B cell (primary cell): Measurements from ENCODE around the gene CYP4A22. TPM values are rescaled to one million over a fixed set of nuclear protein-coding genes. Genes with fewer than 3 reads are reported as not detected.
"Not testable (repeated sequence)": the region's sequence is repeated elsewhere in the genome, so short reads cannot be mapped to it uniquely, and the experiment has no call there.

Experiments used
- ATAC-seq: fragments of 200-7000 bp; cut with Tn5 transposase; one replicate; pipeline ENCODE4 v1.10.0; 2021; ENCODE audit warnings: low read depth, mild to moderate bottlenecking, moderate number of reproducible peaks, moderate library complexity
- CTCF ChIA-PET: fragments of 350-600 bp; sonication (Branson Sonifier 250); formaldehyde crosslinking; loops from one replicate; lab custom pipeline; 2021; ENCODE audit warnings: antibody characterized with exemption, inconsistent platforms; lab: Charles Lee
- POLR2A ChIA-PET: fragments of 350-600 bp; sonication (Branson Sonifier 250); formaldehyde crosslinking; loops from one replicate; lab custom pipeline; 2021; ENCODE audit warnings: antibody characterized with exemption; lab: Charles Lee
- DNase-seq: peaks from one replicate; pipeline ENCODE4 v3.0.0; 2013
- H2AFZ ChIP-seq: 2 replicates; pipeline ENCODE4 v1.6.1; 2012; ENCODE audit warnings: mild to moderate bottlenecking, low read depth, low read length; ENCODE audit not compliant: insufficient read depth, poor library complexity, severe bottlenecking
- H3K27ac ChIP-seq, 2 donors: 1 replicate in 1 of 2; 2 replicates in 1 of 2; pipeline ENCODE4 v1.5.1; 2012 to 2013; ENCODE audit warnings: low read length in 2 of 2, mild to moderate bottlenecking in 2 of 2, moderate library complexity in 1 of 2
- H3K27me3 ChIP-seq, 4 experiments: fragments of 200-600 bp in 1 of 4; sonication (generic) in 1 of 4; replicated peaks in 1 of 4; 1 replicate in 2 of 4; 2 replicates in 2 of 4; pipeline versions ENCODE4 v1.6.1 to v1.7.0; 2013 to 2016; ENCODE audit warnings: low read length in 3 of 4, mild to moderate bottlenecking in 2 of 4, mixed read lengths in 1 of 4, moderate library complexity in 1 of 4; ENCODE audit not compliant: insufficient read depth in 4 of 4, control insufficient read depth in 3 of 4; ENCODE audit errors: control extremely low read depth in 1 of 4
- H3K36me3 ChIP-seq, 2 experiments: replicated peaks in 1 of 2; 1 replicate in 1 of 2; 2 replicates in 1 of 2; pipeline versions ENCODE4 v1.6.1 to v1.7.1; 2013; ENCODE audit warnings: low read length in 1 of 2; ENCODE audit not compliant: insufficient read depth in 2 of 2, control insufficient read depth in 1 of 2; ENCODE audit errors: control extremely low read depth in 1 of 2, extremely low read depth in 1 of 2
- H3K4me1 ChIP-seq, 2 donors: fragments of 200-600 bp in 1 of 2; sonication (generic) in 1 of 2; 1 replicate in 1 of 2; 2 replicates in 1 of 2; pipeline versions ENCODE4 v1.5.1 to v1.6.1; 2013 to 2017; ENCODE audit warnings: low read length in 2 of 2; ENCODE audit not compliant: control insufficient read depth in 2 of 2, insufficient read depth in 2 of 2
- H3K4me2 ChIP-seq: replicated peaks from 2 replicates; pipeline ENCODE3; 2012; ENCODE audit warnings: mild to moderate bottlenecking, low read depth, low read length; ENCODE audit not compliant: poor library complexity, severe bottlenecking
- H3K4me3 ChIP-seq, 5 experiments: fragments of 200-600 bp in 1 of 5; sonication (generic) in 1 of 5; 1 replicate in 3 of 5; 2 replicates in 2 of 5; pipeline versions ENCODE4 v1.5.1 to v1.7.0; 2011 to 2016; ENCODE audit warnings: low read length in 4 of 5, mild to moderate bottlenecking in 4 of 5, low read depth in 2 of 5, control low read depth in 1 of 5, moderate library complexity in 1 of 5; ENCODE audit not compliant: insufficient read depth in 1 of 5; ENCODE audit errors: control extremely low read depth in 1 of 5, extremely low read depth in 1 of 5
- H3K79me2 ChIP-seq: fragments of 200-600 bp; sonication (generic); one replicate; pipeline ENCODE4 v1.6.0; 2016; ENCODE audit warnings: low read length; ENCODE audit not compliant: control insufficient read depth, insufficient read depth
- H3K9ac ChIP-seq: fragments of 200-600 bp; sonication (generic); 2 replicates; pipeline ENCODE4 v1.6.1; 2017; ENCODE audit warnings: mild to moderate bottlenecking, low read length, moderate library complexity
- H3K9me3 ChIP-seq, 3 donors: one replicate each; pipeline versions ENCODE4 v1.6.1 to v1.7.1; 2013; ENCODE audit warnings: low read length in 2 of 3; ENCODE audit not compliant: control insufficient read depth in 2 of 3, insufficient read depth in 1 of 3; ENCODE audit errors: control extremely low read depth in 1 of 3
- H4K20me1 ChIP-seq: 2 replicates; pipeline ENCODE4 v1.6.0; 2012; ENCODE audit warnings: mild to moderate bottlenecking, low read length; ENCODE audit not compliant: insufficient read depth, control insufficient read depth, poor library complexity, severe bottlenecking
- H3K27ac Mint-ChIP-seq: one replicate; pipeline ENCODE4 v1.8.0; 2021; ENCODE audit warnings: mixed read lengths
- H3K27me3 Mint-ChIP-seq: one replicate; pipeline ENCODE4 v1.8.0; 2021; ENCODE audit warnings: mixed read lengths
- H3K4me1 Mint-ChIP-seq: one replicate; pipeline ENCODE4 v1.8.0; 2021; ENCODE audit warnings: mixed read lengths
- H3K4me3 Mint-ChIP-seq: one replicate; pipeline ENCODE4 v1.8.0; 2021; ENCODE audit warnings: mixed read lengths
- H3K9me3 Mint-ChIP-seq: one replicate; pipeline ENCODE4 v1.8.0; 2022; ENCODE audit warnings: mixed read lengths; ENCODE audit not compliant: insufficient read depth
- EZH2 ChIP-seq: IDR thresholded peaks from 2 replicates; pipeline ENCODE4 v1.6.1; 2012; ENCODE audit warnings: borderline replicate concordance, low read depth, mild to moderate bottlenecking, moderate library complexity, low read length; ENCODE audit not compliant: insufficient read depth, poor library complexity, severe bottlenecking
- WGBS: methylation state at CpG from one replicate; pipeline ENCODE4 v1.1.5; 2013; ENCODE audit warnings: missing lambda C conversion rate; ENCODE audit not compliant: insufficient coverage; 5-methylcytosine and 5-hydroxymethylcytosine counted together
- intact Hi-C: fragments of 100-400 bp; cut with micrococcal nuclease; formaldehyde crosslinking; loops from one replicate; pipeline ENCODE4 v1.10.0; 2022
- polyA plus RNA-seq: library from polyadenylated mRNA; depleted of rRNA; stranded (reverse); fragments of >200 nt; gene quantifications from 2 replicates; pipeline ENCODE4 v1.2.3, GENCODE V29; 2012
- total RNA-seq, 2 donors: library from RNA; stranded (reverse); fragments of 120-200 nt in 1 of 2; gene quantifications; 1 replicate in 1 of 2; 2 replicates in 1 of 2; pipeline versions ENCODE4 v1.2.3 to v1.2.4, GENCODE V29; 2013 to 2022
- TF ChIP-seq, protein P1 (sequence below): fragments of 200-600 bp; IDR thresholded peaks from one replicate; pipeline ENCODE4 v1.8.0; 2022; ENCODE audit warnings: antibody characterized with exemption, mild to moderate bottlenecking

Gene CYP4A22
- total and polyA plus RNA-seq, 2 donors (not counting 1 experiment from before 2014, with no cell fraction given) = not detected

DNA sequence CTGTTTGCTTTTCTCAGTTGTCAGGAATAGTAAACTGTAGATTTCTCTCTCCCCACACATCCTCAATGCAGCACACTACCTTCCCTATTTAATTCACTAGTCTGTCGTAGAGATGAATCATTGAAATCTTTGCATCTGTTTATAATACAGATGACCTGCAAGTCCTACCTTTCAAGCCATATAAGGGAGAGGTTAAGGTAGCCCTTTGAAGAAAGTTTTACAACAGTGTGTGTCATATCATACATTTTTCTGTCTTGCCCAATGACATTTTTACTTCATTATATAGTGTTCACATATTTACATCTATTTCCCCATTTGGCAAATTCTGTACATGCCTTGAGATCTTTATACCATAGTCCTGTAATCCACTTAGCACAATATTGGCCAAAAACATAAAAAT is 9.3 kb downstream of the CYP4A22 start:
- H3K27ac Mint-ChIP-seq, H3K27ac ChIP-seq, H3K79me2 ChIP-seq, H4K20me1 ChIP-seq, H3K9ac ChIP-seq, ATAC-seq, intact Hi-C loops, H3K4me3 ChIP-seq, H3K4me3 Mint-ChIP-seq, H3K4me1 ChIP-seq, H3K4me2 ChIP-seq, H3K27me3 ChIP-seq, H3K9me3 Mint-ChIP-seq, H3K4me1 Mint-ChIP-seq, H2AFZ ChIP-seq, CTCF ChIA-PET, H3K9me3 ChIP-seq, POLR2A ChIA-PET, H3K36me3 ChIP-seq, DNase-seq: not testable (repeated sequence)
- peaks cover 30% of the 10 kb centered on the region for H3K27me3 Mint-ChIP-seq
- no CpG with 5 or more reads among the region's 1 CpG for WGBS

DNA sequence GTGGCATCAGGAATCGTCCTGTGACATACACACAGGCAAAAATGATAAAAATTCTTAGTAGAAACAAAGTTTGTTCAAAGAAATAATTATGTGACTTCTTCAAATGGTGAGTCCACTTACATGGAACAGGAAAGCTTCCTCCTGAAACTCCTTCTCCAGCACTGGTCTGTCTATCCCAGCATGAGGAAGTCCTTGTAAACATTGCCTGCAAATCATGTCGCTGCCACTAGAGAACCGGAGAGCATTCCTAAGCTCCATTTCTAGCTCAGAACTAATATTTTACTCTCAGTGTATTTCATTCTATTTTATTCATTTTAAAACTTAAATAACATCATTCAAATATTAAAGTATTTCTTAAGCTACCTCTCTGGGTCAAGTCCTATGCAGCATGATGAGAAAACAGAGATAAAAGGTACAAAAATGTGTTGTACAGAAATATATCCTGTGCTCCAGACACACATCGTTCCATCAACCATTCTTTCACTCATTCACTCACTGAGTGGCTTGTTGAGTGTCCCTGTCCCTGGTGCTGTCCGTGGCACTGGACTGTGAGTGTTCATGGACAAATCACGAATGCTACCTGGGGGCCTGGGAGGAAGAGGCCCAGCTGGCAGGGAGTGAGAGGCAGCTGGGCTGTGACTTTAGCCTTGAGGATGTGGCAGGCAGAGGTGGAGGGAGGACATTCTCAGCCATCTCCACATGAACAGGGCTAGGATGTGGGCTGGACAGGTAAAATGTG is 10.0 kb downstream of the CYP4A22 start:
- ATAC-seq = no peak
- Mint-ChIP-seq H3K27ac (no peak overlapping the region), H3K4me3 (no peak overlapping the region), H3K27me3 (peaks cover 33% of the 10 kb centered on the region), H3K9me3 (no peaks in the 10 kb centered on the region), H3K4me1 (no peaks in the 10 kb centered on the region)
- no peak for DNase-seq
- ChIA-PET CTCF (no interaction called here), POLR2A (no interaction called here)
- Histone ChIP-seq H3K4me1 (no peaks in the 10 kb centered on the region), H3K9me3 (no peaks in the 10 kb centered on the region), H4K20me1 (no peaks in the 10 kb centered on the region), H3K36me3 (no peaks in the 10 kb centered on the region), H3K9ac (no peak overlapping the region), H3K4me3 (no peak overlapping the region), H3K4me2 (no peak overlapping the region), H3K79me2 (no peaks in the 10 kb centered on the region), H3K27ac (no peak overlapping the region), H2AFZ (no peak overlapping the region), H3K27me3 (peaks cover 0 to 3% (median 0%) of the 10 kb centered on the region in 4 experiments)
- WGBS = 63% methylated on average over 1 of the region's 6 CpGs
- TF ChIP-seq, protein P1, sequence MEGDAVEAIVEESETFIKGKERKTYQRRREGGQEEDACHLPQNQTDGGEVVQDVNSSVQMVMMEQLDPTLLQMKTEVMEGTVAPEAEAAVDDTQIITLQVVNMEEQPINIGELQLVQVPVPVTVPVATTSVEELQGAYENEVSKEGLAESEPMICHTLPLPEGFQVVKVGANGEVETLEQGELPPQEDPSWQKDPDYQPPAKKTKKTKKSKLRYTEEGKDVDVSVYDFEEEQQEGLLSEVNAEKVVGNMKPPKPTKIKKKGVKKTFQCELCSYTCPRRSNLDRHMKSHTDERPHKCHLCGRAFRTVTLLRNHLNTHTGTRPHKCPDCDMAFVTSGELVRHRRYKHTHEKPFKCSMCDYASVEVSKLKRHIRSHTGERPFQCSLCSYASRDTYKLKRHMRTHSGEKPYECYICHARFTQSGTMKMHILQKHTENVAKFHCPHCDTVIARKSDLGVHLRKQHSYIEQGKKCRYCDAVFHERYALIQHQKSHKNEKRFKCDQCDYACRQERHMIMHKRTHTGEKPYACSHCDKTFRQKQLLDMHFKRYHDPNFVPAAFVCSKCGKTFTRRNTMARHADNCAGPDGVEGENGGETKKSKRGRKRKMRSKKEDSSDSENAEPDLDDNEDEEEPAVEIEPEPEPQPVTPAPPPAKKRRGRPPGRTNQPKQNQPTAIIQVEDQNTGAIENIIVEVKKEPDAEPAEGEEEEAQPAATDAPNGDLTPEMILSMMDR = no peak
- TF ChIP-seq EZH2 = no peak
- intact Hi-C loops = no loop called here

DNA sequence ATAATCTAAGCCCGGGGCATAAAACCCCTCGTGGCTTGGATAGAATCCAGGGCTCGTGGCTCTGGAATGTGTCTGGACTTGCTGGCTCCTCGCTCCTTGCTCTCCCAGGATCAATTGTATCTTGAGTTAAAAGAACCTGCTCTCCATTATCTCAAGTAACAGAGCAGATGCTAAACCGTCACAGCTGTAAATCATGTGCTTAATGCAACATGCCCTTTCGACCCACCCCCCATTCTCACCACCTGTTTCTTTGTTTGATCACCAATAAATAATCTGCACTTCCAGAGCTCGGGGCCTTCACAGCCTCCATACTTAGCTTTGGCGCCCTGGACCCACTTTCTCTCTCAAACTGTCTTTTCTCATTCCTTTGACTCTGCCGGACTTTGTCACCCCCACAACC is 11.9 kb downstream of the CYP4A22 start:
- H3K4me2 ChIP-seq, H3K9me3 ChIP-seq, H3K27ac ChIP-seq, H2AFZ ChIP-seq, H3K4me1 ChIP-seq, H3K9ac ChIP-seq, H3K79me2 ChIP-seq, H3K4me3 Mint-ChIP-seq, POLR2A ChIA-PET, H3K27ac Mint-ChIP-seq, H4K20me1 ChIP-seq, intact Hi-C loops, CTCF ChIA-PET, H3K4me1 Mint-ChIP-seq, ATAC-seq, H3K9me3 Mint-ChIP-seq, DNase-seq, H3K27me3 ChIP-seq, H3K36me3 ChIP-seq, H3K4me3 ChIP-seq: not testable (repeated sequence)
- WGBS = 84% methylated on average over 4 of the region's 9 CpGs
- H3K27me3 Mint-ChIP-seq = peaks cover 40% of the 10 kb centered on the region
